ENCODE results near the gene IL33. TPM values are rescaled to one million over a fixed set of nuclear protein-coding genes. Genes with fewer than 3 reads are reported as not detected.

The IL33 gene, protein sequence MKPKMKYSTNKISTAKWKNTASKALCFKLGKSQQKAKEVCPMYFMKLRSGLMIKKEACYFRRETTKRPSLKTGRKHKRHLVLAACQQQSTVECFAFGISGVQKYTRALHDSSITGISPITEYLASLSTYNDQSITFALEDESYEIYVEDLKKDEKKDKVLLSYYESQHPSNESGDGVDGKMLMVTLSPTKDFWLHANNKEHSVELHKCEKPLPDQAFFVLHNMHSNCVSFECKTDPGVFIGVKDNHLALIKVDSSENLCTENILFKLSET
- total RNA-seq (2014; rRNA removed) (1.6 and 2.7 TPM in 2 replicates), Bru-seq, nascent RNA (percentile 45 among the genes with signal in this experiment), BruChase-seq, experiment 1, labeled RNA remaining after a 6-hour chase (percentile 37 among the genes with signal in this experiment), BruChase-seq, experiment 2, labeled RNA remaining after a 2-hour chase (percentile 34 among the genes with signal in this experiment)
- long read RNA-seq, partial matches to known transcripts: 0 of 1 reads
- long read RNA-seq, other reads (novel, unspliced or antisense): 1 of 1 reads

DNA sequence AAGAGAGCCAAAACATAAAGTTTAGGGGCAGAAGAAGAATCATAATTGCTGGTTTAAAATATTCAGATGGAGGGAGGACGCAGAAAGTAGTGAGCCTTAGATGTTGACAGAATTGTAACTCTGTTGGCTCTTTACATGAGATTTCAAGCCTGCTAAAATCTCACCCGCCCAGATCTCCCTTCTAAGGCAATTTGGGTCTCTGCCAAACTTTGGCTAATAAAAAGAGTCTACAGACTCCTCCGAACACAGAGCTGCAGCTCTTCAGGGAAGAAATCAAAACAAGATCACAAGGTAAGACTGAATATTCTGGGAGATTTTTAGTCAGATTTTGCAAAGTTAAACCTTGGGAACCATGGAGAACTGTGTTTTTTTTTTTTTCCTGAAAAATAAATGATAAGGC, at the start of gene IL33:
TSS of gene IL33 (plus strand) at position 246 of the 400 bp plus-strand sequence. CDS start 25,888 bp downstream, outside the sequence.
- ATAC-seq (no peak), DNase-seq (peak; percentile 52)
- H3K4me1 ChIP-seq (ENCODE audit: insufficient read depth, low read length): peaks cover 9% of the 10 kb centered on the region; the same call in 1 of the 2 replicates
- H3K36me3 ChIP-seq (ENCODE audit: low read depth, low read length): no peaks in the 10 kb centered on the region
- no peak within 1 kb of the TSS for H2AFZ ChIP-seq (ENCODE audit: low read length)
- H3K9ac ChIP-seq (ENCODE audit: low read length): no peak within 1 kb of the TSS
- CTCF ChIA-PET: no interaction called here
- no peaks in the 10 kb centered on the region for H3K79me2 ChIP-seq (ENCODE audit: low read length)
- BruUV-seq (replicated peaks): no TSS peak
- POLR2A ChIA-PET (ENCODE audit: unreplicated experiment): no interaction called here
- H4K20me1 ChIP-seq (ENCODE audit: low read length): no peaks in the 10 kb centered on the region
- H3K27me3 ChIP-seq (ENCODE audit: low read length): no peaks in the 10 kb centered on the region
- H3K9me3 ChIP-seq (ENCODE audit: low read length): 0 out of 2 replicates have a peak, but pooled peaks cover 4% of the 10 kb centered on the region
- peak within 1 kb of the TSS; percentile 34; the same call in 1 of the 2 replicates for H3K4me2 ChIP-seq (ENCODE audit: low read length)
- 0 out of 2 replicates have a peak within 1 kb of the TSS, but pooled peaks have one; percentile 20 for H3K27ac ChIP-seq (ENCODE audit: low read length)
- 0 out of 2 replicates have a peak within 1 kb of the TSS, but pooled peaks have one; percentile 6 for H3K4me3 ChIP-seq (ENCODE audit: low read length)
- no peaks in the 10 kb centered on the region for H3F3A ChIP-seq (ENCODE audit: low read length, unreplicated experiment)
- H3K9me2 ChIP-seq (replicated peaks; ENCODE audit: low read length): no peaks in the 10 kb centered on the region
- TF ChIP-seq EZH2 (IDR thresholded peaks at IDR 0.05; ENCODE audit: low read length, unreplicated experiment): no peak
- TF ChIP-seq EZH2phosphoT487 (IDR thresholded peaks at IDR 0.05; ENCODE audit: borderline replicate concordance, low read length): no peak
- TF ChIP-seq, protein P1, sequence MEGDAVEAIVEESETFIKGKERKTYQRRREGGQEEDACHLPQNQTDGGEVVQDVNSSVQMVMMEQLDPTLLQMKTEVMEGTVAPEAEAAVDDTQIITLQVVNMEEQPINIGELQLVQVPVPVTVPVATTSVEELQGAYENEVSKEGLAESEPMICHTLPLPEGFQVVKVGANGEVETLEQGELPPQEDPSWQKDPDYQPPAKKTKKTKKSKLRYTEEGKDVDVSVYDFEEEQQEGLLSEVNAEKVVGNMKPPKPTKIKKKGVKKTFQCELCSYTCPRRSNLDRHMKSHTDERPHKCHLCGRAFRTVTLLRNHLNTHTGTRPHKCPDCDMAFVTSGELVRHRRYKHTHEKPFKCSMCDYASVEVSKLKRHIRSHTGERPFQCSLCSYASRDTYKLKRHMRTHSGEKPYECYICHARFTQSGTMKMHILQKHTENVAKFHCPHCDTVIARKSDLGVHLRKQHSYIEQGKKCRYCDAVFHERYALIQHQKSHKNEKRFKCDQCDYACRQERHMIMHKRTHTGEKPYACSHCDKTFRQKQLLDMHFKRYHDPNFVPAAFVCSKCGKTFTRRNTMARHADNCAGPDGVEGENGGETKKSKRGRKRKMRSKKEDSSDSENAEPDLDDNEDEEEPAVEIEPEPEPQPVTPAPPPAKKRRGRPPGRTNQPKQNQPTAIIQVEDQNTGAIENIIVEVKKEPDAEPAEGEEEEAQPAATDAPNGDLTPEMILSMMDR (conservative IDR thresholded peaks at IDR 0.05; ENCODE audit: low read depth, low read length): no peak
- intact Hi-C loops (cut with micrococcal nuclease): no loop called here

- TF ChIP-seq, protein P1 (conservative IDR thresholded peaks at IDR 0.05; ENCODE audit: low read depth, low read length): no peak
- TF ChIP-seq EZH2 (IDR thresholded peaks at IDR 0.05; ENCODE audit: low read length, unreplicated experiment) (no peak), EZH2phosphoT487 (IDR thresholded peaks at IDR 0.05; ENCODE audit: borderline replicate concordance, low read length) (no peak)
- ChIA-PET POLR2A (ENCODE audit: unreplicated experiment) (no interaction called here), CTCF (no interaction called here)
- Histone ChIP-seq H3F3A (ENCODE audit: low read length, unreplicated experiment) (no peaks in the 10 kb centered on the region), H3K9ac (ENCODE audit: low read length) (no peak overlapping the region), H3K4me1 (ENCODE audit: insufficient read depth, low read length) (no peaks in the 10 kb centered on the region), H3K27ac (ENCODE audit: low read length) (no peak overlapping the region), H3K79me2 (ENCODE audit: low read length) (no peaks in the 10 kb centered on the region), H3K27me3 (ENCODE audit: low read length) (no peaks in the 10 kb centered on the region), H3K4me3 (ENCODE audit: low read length) (no peak overlapping the region), H2AFZ (ENCODE audit: low read length) (no peak overlapping the region), H3K9me3 (ENCODE audit: low read length) (peaks cover 3% of the 10 kb centered on the region; the same call in 1 of the 2 replicates), H4K20me1 (ENCODE audit: low read length) (no peaks in the 10 kb centered on the region), H3K9me2 (replicated peaks; ENCODE audit: low read length) (no peaks in the 10 kb centered on the region), H3K4me2 (ENCODE audit: low read length) (no peak overlapping the region), H3K36me3 (ENCODE audit: low read depth, low read length) (0 out of 2 replicates have a peak, but pooled peaks cover 4% of the 10 kb centered on the region)
- DNase-seq (no peak), ATAC-seq (no peak)
- intact Hi-C loops (cut with micrococcal nuclease): no loop called here
- BruUV-seq (replicated peaks): no TSS peak
Observed at GRCh38 chr9:6171667-6172066, 43.9 kb upstream of the IL33 start.
